Tongue (tissue), 2 donors: ENCODE results near the gene BICRAL. TPM values are rescaled to one million over a fixed set of nuclear protein-coding genes. Genes with fewer than 3 reads are reported as not detected.
"Not testable (repeated sequence)": the region's sequence is repeated elsewhere in the genome, so short reads cannot be mapped to it uniquely, and the experiment has no call there.

ENCODE experiments used
- DNase-seq: peaks from one replicate; pipeline ENCODE4 v3.0.0-alpha.2; 2015
- total RNA-seq: library from RNA; depleted of rRNA; stranded (reverse); fragments of >200 nt; gene quantifications from one replicate; pipeline ENCODE4 v1.2.3, GENCODE V29; 2014

The BICRAL gene
- total RNA-seq, 1 donor from 2014 or later, result 16.6 TPM

GRCh38 chr6:42762950-42763349 is 18.9 kb upstream of the BICRAL start:
- no peak for DNase-seq

- DNase-seq, result peak; percentile 20
These were observed 16.8 kb upstream of the BICRAL start for GRCh38 chr6:42764911-42765648.

- DNase-seq, result no peak
These were observed 15.6 kb upstream of the BICRAL start for GRCh38 chr6:42766163-42766670.

DNA sequence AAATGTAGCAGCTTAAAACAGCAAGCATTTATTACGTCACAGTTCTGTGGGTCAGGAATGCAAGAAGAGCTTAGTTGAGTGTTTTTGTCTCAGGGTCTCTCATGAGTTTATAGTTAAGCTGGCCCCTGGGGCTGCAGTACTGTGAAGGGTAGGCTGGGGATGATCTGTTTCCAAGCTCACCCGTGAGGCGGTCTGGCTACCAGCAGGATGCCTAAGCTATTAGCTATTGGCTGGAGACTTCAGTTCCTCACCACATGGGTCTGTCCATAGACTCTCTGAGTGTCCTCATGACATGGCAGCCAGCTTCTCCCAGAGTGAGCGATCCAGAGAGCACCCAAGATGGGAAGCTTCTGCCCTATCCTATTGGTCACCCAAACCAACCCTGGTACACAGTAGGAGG is 12.8 kb upstream of the BICRAL start:
- DNase-seq, result no peak

DNA sequence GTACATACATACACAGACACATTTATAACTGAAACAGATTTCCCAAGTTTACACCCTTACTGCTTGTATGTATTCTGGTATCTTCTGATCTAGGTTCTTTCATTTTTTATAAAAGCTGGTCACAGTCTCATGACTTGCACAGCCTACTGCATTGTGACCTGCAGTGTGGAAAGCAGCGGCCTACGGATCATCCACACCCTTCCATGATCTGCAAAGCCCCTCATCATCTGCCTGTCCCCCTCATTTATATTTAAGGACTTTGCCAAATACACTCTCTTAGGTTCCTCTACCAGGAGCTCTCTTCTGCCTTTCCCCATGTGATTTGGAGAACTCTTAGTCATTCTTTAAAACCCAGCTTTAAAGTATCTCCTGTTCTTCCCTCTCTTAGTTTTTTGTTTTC is 12.0 kb upstream of the BICRAL start:
- no peak for DNase-seq

DNA sequence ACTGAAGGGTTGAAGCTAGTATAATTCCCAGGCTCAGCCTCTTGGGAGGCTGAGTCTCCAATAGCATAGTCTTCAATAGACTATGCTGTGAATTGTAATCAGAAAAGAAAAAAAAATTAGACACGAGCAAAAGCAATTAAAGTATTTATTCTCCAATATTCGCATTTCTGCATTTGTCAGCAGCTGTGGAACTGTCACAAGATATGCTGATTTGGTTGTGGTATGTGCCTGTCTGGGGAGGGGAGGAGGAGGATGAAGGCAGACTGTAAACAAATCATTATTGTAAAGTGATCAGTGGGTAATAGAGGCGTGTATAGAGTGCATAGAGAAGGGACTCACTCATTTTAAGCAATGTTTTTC is 10.1 kb upstream of the BICRAL start:
- DNase-seq, result no peak

DNA sequence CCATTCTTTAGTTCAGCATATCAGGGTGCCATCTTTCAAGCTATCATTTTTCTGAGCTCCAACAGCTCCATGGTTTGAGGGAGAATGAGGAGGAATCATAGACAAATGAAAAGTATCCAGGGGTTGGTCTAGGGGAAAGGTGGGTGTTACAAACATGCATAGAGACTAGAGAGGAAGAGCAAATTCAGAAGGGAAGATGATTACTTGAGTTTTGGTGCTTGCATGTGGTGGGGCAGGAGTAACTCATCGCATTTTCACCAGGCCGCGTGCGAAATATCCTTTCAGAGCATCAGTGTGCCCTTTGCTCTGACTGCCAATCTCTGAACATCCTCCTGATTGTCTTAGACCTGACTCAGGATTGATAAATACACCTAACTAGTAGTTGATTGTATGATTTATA is 7.7 kb upstream of the BICRAL start:
- no peak for DNase-seq

DNA sequence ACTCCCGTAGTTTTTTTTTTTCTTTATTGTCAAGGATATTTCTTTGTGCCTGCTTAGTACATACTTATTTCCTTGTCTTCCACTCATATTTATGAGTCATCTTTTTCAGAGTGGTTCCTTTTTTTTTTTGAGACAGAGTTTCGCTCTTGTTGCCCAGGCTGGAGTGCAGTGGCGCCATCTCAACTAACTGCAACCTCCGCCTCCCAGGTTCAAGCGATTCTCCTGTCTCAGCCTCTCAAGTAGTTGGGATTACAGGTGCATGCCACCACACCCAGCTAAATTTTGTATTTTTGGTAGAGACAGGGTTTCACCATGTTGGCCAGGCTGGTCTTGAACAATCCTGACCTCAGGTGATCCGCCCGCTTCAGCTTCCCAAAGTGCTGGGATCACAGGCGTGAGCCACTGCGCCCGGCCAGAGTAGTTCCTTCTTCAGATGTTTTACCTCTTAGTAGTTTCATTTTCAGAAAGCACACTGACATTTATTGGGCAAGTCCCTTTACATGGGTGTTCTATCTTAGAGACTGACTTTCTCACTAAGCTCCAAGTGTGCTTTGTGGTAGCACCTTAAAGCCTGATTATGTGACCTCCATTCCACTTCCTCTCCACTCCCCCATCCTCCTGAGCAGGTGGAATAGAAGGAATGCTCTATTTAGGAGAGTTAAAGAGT is 6.9 kb upstream of the BICRAL start:
- not testable (repeated sequence) for DNase-seq

GRCh38 chr6:42777126-42777822 is 4.6 kb upstream of the BICRAL start:
- DNase-seq, result no peak

GRCh38 chr6:42778122-42778521 is 3.7 kb upstream of the BICRAL start:
- no peak for DNase-seq

DNA sequence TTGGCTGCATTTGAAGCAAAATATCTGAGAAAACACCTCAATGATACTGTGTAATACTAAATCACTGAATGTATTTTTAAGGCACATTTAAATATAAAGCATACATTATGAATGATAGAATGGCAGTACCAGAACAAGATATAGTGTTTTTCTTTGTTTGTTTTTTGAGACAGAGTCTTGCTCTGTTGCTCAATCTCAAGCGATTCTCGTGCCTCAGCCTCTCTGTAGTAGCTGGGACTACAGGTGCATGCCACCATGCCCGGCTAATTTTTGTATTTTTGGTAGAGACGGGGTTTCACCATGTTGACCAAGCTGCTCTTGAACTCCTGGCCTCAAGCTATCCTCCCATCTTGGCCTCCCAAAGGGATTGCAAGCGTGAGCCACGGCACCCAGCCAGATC is 2.3 kb upstream of the BICRAL start:
- no peak for DNase-seq

DNA sequence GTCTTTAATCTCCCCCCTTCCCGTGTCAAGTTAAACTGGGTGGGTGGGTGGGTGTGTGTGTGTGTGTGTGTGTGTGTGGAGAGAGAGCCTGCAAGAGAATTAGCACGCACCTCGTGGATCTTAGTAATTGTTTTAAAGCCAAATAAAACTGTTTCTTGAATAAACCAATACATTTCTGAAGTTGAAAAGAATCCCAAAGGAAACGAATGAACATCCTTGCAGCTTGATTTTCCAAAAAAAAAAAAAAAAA is 381 bp upstream of the BICRAL start:
- no peak for DNase-seq

DNA sequence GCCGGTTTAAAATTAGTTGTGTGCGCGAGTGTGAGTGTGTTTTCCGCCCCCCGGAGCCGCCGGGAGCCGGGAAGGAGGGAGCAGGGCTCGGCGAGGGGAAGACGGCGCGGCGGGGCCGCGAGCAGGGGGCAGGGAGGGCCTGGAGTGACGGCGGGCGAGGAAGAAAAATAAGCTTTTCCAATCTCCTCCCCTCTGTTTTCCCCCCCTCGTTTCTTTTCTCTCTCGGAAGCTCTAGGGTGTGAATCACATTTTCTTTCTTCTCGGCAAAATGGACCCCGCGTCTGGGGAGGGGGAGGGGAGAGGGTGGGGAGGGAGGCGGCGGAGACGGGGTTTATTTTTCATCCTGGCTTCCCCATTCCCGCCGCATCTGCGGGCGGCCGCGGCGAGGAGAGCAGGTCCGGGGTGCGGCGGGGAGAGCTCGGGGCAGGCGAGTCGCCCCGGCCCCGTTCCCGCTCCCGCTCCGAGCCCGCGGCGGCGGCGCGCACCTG is 881 bp downstream of the BICRAL start:
- DNase-seq, result peak; percentile 95

DNA sequence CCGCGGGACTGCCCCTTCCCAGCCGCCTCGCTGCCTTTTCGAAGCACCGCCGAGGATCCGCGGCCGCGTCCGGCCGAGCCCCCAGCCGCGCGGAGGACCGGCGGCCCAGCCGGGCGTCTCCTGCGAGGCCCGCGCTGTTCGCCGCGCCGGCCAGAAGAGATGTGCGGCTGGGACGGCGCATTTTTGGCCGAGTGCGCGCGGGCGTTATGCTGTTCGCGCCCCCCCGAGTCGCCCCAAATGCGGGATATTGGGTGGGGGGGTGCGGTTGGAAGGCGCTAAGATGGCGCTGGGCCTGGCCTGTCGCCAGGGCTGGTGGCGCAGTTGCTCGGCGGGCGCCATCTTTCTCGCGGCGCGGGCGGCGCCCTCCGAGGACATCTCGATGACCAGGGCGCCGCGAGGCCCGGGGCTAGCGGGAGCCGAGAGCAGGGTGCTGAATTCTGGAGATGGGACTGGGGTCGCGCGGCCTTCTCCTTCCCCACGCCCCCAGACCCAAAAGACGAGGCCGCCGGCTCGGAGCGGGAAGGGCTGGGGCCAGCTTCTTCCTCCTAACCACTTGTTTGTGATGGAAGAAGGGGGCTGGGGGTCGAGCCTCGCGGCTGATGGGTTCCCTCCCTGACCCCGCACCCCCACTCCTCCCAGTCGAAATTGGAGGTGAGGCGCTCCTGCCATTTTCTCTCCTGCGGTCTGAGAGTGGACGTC is 1.5 kb downstream of the BICRAL start:
- peak; percentile 94 for DNase-seq

DNA sequence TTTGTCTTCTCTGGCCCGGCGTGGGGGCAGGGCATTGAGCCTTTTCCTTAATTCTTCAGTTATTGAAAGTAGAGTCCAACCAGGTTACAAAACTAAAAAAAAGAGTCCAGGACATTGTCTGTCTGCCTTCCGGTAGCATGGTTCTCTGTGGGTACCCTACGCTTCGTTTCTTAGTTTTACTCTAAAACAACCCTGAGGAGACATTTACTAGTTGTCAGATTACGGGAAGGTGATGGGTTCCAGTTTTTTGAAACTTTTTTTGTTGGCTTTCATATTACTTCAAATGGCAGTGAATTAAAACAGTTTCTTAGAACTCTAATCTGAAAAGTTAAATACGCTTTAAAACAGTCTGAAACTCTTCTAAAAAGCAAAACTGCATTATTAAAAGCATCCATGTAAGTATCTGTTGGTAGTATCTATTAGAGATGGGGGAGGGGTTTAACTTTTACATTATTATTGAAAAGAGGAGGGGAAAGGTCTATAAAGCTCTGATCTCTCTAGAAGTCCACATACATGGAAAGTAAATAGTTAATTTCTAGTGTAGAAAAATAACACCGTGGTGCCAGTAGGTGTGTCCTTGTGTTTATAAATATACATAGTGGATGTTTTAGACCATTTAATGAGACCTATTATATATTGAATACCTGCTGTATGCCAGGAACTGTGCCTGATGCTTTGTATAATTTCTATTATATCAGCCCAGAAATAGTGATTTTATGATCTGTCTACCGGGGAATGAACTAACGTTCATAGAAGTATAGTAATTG is 2.2 kb downstream of the BICRAL start:
- peak; percentile 54 for DNase-seq

DNA sequence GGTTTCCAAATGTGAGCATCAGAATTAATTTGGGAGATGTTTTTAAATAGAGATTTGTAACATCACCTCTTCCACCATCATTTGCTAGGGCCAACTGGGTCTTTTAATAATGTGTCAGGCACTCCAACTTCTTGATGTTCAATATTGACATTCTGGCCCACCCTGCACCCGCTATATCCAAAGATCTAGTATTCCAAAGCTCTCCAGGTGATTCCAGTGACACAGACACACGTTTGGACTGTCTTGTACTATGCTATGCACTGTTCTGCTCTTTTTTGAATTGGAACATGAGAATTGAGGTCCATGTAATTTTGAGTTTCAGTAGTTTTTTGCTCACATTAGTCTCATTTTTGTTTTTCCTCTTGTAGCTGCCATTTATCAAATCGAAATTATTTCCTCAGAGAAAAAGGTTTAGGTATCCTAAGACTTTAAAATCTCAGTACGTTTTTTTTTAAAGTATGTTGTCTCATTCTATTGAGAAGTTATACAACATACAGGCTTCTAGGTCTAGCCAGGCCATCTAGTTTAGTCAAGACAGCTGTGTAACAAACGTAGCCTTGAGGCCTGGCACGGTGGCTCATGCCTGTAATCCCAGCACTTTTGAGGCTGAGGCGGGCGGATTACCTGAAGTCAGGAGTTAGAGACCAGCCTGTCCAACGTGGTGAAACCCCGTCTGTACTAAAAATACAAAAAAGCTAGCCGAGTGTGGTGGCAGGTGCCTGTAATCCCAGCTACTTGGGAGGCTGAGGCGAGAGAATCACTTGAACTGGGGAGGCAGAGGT is 3.1 kb downstream of the BICRAL start:
- DNase-seq, result no peak

- no peak for DNase-seq
These were observed 4.7 kb downstream of the BICRAL start for GRCh38 chr6:42786525-42786985.

DNA sequence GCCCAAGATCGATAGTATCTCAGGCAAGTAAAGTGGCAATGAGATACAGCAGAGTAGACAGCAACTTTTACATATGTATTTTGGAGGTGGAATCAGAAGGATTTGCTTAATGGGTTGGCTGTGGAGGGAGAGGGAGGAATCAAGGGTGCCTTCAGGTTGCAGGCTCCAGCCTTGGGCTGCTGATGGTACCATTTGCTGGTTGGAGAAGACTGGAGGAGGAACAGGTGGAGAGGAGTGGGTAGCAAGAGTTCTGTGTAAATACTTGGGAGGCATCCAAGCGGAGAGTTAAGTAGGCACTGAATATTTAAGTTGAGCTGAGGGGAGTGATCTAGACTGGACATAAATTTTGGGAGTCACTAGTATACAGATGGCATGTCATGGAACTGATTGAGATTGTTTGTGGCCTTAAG is 5.2 kb downstream of the BICRAL start:
- DNase-seq, result peak; percentile 73

DNA sequence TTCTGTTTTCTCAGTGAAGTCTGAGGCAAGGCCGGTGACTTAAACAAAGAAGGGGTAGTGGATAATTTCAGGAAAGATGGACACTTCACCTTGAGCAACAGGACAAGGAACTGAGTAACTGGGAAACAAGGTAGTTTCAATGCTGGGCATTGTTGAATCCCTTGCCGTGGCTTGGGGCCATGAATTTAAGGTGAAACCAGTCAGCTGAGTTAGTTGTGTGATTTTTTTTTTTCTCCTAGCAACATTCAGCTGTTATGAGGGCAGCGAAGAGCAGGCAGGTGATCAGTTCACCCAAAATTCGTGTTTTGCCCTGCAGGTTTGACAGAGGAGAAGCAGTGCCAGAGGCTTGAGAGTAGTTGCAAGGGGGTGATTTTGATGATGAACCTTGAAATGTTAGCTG is 6.8 kb downstream of the BICRAL start:
- no peak for DNase-seq

DNA sequence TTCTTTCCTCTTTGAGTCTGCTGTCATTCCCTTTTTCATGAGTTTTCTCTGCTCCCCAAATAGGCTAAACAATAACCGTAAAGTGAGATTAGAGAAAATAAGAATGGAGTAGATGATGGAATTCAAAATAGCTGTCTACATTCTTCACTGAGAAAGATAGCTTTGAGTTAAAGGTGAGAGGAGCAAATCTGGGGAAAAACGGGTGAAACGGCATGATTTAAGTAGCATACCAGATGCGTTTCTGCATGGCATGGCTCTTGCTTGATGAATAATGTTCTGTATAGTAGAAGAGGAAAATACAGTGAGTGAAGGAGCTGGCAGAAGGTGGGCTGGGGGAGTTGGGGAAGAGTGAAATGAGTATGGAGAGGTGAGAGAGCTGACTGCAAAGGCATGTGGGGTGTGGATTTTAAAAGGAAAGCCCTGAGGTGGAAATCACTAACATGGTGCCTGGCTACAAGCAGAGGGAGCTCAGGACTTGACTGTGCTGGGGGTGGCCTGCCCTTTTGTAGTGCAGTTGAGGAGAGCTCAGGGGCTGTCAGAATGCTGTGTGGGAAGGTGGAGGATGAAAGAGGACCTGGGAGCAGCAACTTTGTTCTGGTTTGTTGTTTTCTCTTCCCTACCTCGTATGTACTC is 8.8 kb downstream of the BICRAL start:
- DNase-seq, result no peak
